ENCODE results near the gene CORO2A. TPM values are rescaled to one million over a fixed set of nuclear protein-coding genes. Genes with fewer than 3 reads are reported as not detected.

Gene CORO2A
- total and polyA plus RNA-seq, 2 donors (not counting 3 experiments of a cell fraction or from before 2014, with no cell fraction given), result 0.35 to 0.53 TPM

- Histone ChIP-seq H3K4me3 (replicated peaks in 1 of 3; ENCODE audit: insufficient read depth in 1 of 3, low read depth in 1 of 3, low read length in 3 of 3) (no peak overlapping the region), H3K4me2 (ENCODE audit: insufficient read depth, low read length) (no peak overlapping the region), H3K36me3 (ENCODE audit: control insufficient read depth in 2 of 2, extremely low read depth in 1 of 2, insufficient read depth in 2 of 2, low read length in 2 of 2) (no peaks in the 10 kb centered on the region), H3K9me1 (replicated peaks; ENCODE audit: control insufficient read depth, extremely low read depth, insufficient read depth, low read length) (no peaks in the 10 kb centered on the region), H2AFZ (ENCODE audit: low read depth, low read length) (no peak overlapping the region), H3K79me2 (ENCODE audit: control insufficient read depth, insufficient read depth, low read length) (no peaks in the 10 kb centered on the region), H3K9ac (replicated peaks; ENCODE audit: extremely low read depth, insufficient read depth, low read length) (no peak overlapping the region), H3K27ac (ENCODE audit: insufficient read depth, low read depth, low read length) (no peak overlapping the region), H3K4me1 (ENCODE audit: control insufficient read depth, extremely low read depth, insufficient read depth, low read length) (peaks cover 15% of the 10 kb centered on the region), H4K20me1 (replicated peaks; ENCODE audit: control insufficient read depth, extremely low read depth, insufficient read depth, low read length) (no peaks in the 10 kb centered on the region), H3K27me3 (ENCODE audit: control insufficient read depth in 2 of 2, insufficient read depth in 2 of 2, low read length in 2 of 2) (no peaks in the 10 kb centered on the region), H3K9me3 (replicated peaks; ENCODE audit: control insufficient read depth, insufficient read depth, low read length) (no peaks in the 10 kb centered on the region)
- TF ChIP-seq GATA2 (IDR thresholded peaks at IDR 0.05; ENCODE audit: insufficient read depth, insufficient read length, low read depth, low read length) (no peak), JUN (IDR thresholded peaks at IDR 0.05; ENCODE audit: borderline replicate concordance, insufficient read depth, insufficient read length, low read depth) (no peak), MAX (IDR thresholded peaks at IDR 0.05; ENCODE audit: insufficient read depth, insufficient read length) (no peak), CTCF (IDR thresholded peaks at IDR 0.05; ENCODE audit: extremely low read depth in 1 of 2, insufficient read depth in 1 of 2, low read depth in 1 of 2, low read length in 2 of 2) (no peak), FOS (IDR thresholded peaks at IDR 0.05; ENCODE audit: borderline replicate concordance, insufficient read depth, low read length) (no peak), POLR2A (IDR thresholded peaks at IDR 0.05; ENCODE audit: low read depth, low read length) (no peak), POLR2AphosphoS5 (IDR thresholded peaks at IDR 0.05; ENCODE audit: insufficient read depth, low read depth, low read length) (no peak), EZH2 (IDR thresholded peaks at IDR 0.05; ENCODE audit: borderline replicate concordance, low read depth, low read length, severe bottlenecking) (no peak), MYC (IDR thresholded peaks at IDR 0.05; ENCODE audit: low read depth, low read length) (no peak)
- DNase-seq (ENCODE audit: low read depth, low spot score) (no peak), FAIRE-seq (no peak)
- intact Hi-C loops (cut with micrococcal nuclease) (no loop called here), dilution Hi-C loops (cut with MboI; ENCODE audit: extremely low pct_ligation_motif_present, low sequenced_read_pairs) (no loop called here)
- BruUV-seq (replicated peaks), result no TSS peak
- CTCF ChIA-PET, result interaction anchor here (1.2 kb wide), 1 partner anchor 9 kb away, joined by 3 read pairs; no protein-coding TSS in a partner anchor
- POLR2A ChIA-PET, result no interaction called here
Observed at GRCh38 chr9:98219364-98219716, 26.9 kb upstream of the CORO2A start.
